ENCODE results near the gene UBR3.

DNA sequence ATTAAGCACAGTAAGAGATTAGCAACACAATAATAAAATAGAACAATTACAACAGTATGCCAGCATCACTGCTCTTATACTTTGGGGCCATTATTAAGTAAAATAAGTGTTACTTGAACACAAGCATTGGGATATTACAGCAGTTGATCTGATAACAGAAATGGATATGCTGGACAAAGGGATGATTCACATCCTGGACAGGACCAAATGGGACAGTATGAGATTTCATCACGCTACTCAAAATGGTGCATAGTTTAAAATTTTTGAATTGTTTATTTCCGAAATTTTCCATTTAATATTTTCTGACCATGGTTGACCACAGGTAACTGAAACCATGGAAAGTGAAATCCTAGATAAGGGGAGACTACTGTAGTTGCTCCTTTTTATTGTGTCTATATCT is 138.2 kb downstream of the UBR3 start:
- no peak for TF ChIP-seq POLR2A (IDR thresholded peaks at IDR 0.05)
- TF ChIP-seq, protein P1, sequence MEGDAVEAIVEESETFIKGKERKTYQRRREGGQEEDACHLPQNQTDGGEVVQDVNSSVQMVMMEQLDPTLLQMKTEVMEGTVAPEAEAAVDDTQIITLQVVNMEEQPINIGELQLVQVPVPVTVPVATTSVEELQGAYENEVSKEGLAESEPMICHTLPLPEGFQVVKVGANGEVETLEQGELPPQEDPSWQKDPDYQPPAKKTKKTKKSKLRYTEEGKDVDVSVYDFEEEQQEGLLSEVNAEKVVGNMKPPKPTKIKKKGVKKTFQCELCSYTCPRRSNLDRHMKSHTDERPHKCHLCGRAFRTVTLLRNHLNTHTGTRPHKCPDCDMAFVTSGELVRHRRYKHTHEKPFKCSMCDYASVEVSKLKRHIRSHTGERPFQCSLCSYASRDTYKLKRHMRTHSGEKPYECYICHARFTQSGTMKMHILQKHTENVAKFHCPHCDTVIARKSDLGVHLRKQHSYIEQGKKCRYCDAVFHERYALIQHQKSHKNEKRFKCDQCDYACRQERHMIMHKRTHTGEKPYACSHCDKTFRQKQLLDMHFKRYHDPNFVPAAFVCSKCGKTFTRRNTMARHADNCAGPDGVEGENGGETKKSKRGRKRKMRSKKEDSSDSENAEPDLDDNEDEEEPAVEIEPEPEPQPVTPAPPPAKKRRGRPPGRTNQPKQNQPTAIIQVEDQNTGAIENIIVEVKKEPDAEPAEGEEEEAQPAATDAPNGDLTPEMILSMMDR (IDR thresholded peaks at IDR 0.05): no peak

Data from right lobe of liver (tissue), 4 donors.